Subcutaneous abdominal adipose tissue (tissue), 5 donors: Measurements from ENCODE around the gene PDCL2.

Experiments
- H3K27ac ChIP-seq: one replicate; pipeline ENCODE4 v1.7.0; 2013; ENCODE audit warnings: low read depth, mild to moderate bottlenecking, inconsistent platforms, low read length, moderate library complexity
- H3K27me3 ChIP-seq, 5 donors: one replicate each; pipeline ENCODE4 v1.7.0; 2013; ENCODE audit warnings: low read length in 5 of 5, inconsistent platforms in 1 of 5; ENCODE audit not compliant: control insufficient read depth in 5 of 5, insufficient read depth in 4 of 5
- H3K36me3 ChIP-seq, 5 donors: one replicate each; pipeline ENCODE4 v1.7.0; 2013; ENCODE audit warnings: low read length in 5 of 5; ENCODE audit not compliant: control insufficient read depth in 5 of 5, insufficient read depth in 5 of 5
- H3K4me1 ChIP-seq, 5 donors: one replicate each; pipeline ENCODE4 v1.7.0; 2013; ENCODE audit warnings: low read length in 5 of 5, mild to moderate bottlenecking in 3 of 5, moderate library complexity in 1 of 5; ENCODE audit not compliant: control insufficient read depth in 5 of 5, insufficient read depth in 5 of 5
- H3K4me3 ChIP-seq, 5 donors: one replicate each; pipeline ENCODE4 v1.7.0; 2013; ENCODE audit warnings: low read length in 5 of 5, low read depth in 1 of 5
- H3K9ac ChIP-seq, 5 donors: one replicate each; pipeline ENCODE4 v1.7.0; 2013; ENCODE audit warnings: low read length in 5 of 5, mild to moderate bottlenecking in 4 of 5, moderate library complexity in 3 of 5
- H3K9me3 ChIP-seq, 5 donors: one replicate each; pipeline ENCODE4 v1.7.0; 2013; ENCODE audit warnings: low read length in 5 of 5; ENCODE audit not compliant: control insufficient read depth in 5 of 5
- donor health status: healthy.
- donor health status: healthy.
- donor health status: healthy.
- donor health status: healthy.
- donor health status: healthy.

Gene PDCL2

DNA sequence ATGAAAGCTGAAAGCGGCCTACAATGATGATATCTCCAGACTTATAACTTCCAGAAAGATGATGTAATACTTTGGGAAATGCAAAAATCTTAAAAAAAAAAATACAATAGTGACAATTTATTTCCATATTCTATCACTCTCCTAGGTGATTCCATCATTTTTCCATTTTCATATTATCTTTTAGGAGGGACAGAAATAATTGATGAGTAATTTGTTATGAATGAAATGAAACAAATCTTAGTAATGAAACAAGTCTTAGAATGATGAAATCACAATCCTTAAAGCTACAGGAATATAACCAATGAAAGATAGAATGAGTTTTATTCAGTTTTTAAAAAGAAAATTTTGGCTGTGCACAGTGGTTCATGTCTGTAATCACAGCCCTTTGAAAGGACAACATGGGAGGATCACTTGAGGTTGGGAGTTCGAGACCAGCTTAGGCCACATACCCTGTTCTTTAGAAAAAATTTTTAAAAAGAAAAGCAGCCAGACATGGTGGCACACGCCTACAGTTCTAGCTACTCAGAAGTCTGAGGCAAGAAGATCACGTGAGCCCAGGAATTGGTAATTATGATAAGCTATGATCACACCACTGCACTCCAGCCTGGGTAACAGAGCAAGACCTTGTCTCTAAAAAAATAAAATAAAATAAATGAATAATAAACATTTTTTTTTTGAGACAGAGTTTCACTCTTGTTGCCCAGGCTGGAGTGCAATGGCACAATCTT, 67.0 kb downstream of the PDCL2 start:
- Histone ChIP-seq H3K27ac (no peak overlapping the region), H3K9me3 (no peaks in the 10 kb centered on the region), H3K4me3 (no peak overlapping the region), H3K36me3 (no peaks in the 10 kb centered on the region), H3K4me1 (peaks cover 0 to 10% (median 0%) of the 10 kb centered on the region in 5 donors), H3K27me3 (no peaks in the 10 kb centered on the region), H3K9ac (no peak overlapping the region)

DNA sequence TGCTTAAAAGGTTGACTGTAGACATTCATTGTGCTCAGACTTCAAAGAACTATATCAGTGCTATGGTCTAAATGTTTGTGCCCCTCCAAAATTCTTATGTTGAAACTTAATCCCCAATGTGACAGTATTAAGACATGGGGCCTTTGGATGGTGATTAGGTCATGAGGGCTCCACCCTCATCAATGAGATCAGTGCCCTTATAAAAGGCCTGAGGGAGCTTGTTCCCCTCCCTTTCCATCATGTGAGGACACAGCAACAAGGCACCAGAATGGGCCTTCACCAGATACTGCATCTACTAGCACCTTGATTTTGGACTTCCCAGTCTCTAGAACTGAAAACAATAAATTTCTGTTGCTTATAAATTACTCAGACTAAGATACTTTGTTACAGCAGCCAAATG, 73.6 kb downstream of the PDCL2 start:
- Histone ChIP-seq H3K4me1 (no peaks in the 10 kb centered on the region), H3K9ac (no peak overlapping the region), H3K4me3 (no peak overlapping the region), H3K27ac (no peak overlapping the region), H3K36me3 (no peaks in the 10 kb centered on the region), H3K27me3 (no peaks in the 10 kb centered on the region), H3K9me3 (no peaks in the 10 kb centered on the region)

DNA sequence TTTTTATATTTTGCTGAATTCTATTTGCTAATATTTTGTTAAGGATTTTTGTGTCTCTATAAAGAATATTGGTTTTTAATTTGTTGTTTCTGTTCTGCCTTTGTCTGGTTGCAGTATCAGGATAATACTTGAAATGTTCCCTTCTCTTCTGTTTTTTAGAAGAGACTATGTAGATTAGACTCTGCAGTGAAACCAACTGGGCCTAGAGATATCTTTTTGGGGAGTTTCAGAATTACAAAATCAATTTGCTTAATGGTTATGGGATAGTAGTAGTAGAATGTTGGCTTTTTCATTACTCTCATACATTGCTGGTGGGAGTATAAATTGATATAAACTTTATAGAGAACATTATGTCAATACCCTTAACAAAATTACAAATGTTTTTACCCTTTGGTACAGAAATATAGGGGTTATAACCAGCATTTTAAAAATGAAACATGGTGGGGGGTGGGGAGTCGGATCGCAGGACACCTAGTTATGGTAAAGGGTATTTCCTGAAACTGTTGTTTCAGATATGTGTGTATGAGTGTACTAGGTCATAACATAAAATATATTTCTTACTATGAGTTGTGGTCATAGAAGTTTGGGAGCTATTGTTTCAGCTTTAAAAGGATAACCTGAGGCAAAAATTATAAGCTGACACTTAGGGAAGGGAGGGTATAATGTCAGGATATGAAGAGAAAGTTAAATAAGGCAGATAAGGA, 74.4 kb downstream of the PDCL2 start:
- Histone ChIP-seq H3K36me3 (no peaks in the 10 kb centered on the region), H3K27ac (no peak overlapping the region), H3K4me1 (no peaks in the 10 kb centered on the region), H3K4me3 (no peak overlapping the region), H3K9me3 (no peaks in the 10 kb centered on the region), H3K27me3 (no peaks in the 10 kb centered on the region), H3K9ac (no peak overlapping the region)

DNA sequence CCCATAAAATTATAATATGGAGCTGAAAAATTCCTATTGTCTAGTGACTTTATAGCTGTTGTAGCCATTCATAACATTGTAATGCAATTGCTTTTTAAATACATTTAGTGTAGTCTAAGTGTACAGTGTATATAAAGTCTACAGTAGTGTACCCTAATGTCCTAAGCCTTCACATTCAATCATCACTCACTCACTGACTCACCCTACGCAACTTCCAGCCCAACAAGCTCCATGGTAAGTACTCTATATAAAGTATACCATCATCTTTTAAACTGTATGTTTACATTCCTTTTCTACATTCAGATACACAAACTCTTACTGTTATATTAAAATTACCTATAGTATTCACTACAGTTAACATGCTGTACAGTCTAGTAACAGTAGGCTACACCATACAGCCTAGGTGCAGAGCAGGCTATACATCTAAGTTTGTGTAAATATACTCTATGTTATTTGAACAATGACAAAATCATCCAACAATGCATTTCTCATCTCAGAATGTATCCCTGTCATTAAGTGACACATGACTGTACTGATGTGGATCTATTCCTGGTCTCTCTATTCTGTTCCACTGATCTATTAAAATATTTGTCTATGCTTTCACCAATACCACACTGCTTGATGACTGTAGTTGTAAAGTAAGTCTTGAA, 79.0 kb downstream of the PDCL2 start:
- no peak overlapping the region for H3K27ac ChIP-seq
- H3K4me1 ChIP-seq = peaks cover 0 to 2% (median 0%) of the 10 kb centered on the region in 5 donors
- no peak overlapping the region for H3K9ac ChIP-seq
- H3K4me3 ChIP-seq = no peak overlapping the region
- H3K9me3 ChIP-seq = no peaks in the 10 kb centered on the region
- H3K36me3 ChIP-seq = peaks cover 0 to 6% (median 4%) of the 10 kb centered on the region in 5 donors
- H3K27me3 ChIP-seq = no peaks in the 10 kb centered on the region

DNA sequence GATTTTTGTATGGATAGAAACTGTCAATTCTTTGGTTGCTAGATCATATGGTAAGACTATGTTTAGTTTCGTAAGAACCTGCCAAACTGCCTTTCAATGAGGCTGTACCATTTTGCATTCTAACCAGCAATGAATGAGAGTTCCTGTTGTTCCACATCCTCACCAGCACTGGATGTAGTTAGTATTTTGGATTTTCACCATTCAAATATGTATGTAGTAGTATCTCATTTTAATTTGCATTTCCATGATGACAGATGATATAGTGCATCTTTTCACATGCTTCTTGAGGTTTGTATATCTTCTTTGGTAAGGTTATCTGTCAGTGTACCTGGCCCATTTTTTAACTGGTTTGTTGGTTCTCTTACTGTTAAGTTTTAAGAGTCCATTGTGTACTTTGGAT, 80.0 kb downstream of the PDCL2 start:
- H3K9me3 ChIP-seq = no peaks in the 10 kb centered on the region
- no peak overlapping the region for H3K9ac ChIP-seq
- H3K36me3 ChIP-seq = peaks cover 0 to 10% (median 4%) of the 10 kb centered on the region in 5 donors
- no peak overlapping the region for H3K27ac ChIP-seq
- peaks cover 0 to 7% (median 2%) of the 10 kb centered on the region in 5 donors for H3K4me1 ChIP-seq
- H3K27me3 ChIP-seq = no peaks in the 10 kb centered on the region
- no peak overlapping the region for H3K4me3 ChIP-seq

DNA sequence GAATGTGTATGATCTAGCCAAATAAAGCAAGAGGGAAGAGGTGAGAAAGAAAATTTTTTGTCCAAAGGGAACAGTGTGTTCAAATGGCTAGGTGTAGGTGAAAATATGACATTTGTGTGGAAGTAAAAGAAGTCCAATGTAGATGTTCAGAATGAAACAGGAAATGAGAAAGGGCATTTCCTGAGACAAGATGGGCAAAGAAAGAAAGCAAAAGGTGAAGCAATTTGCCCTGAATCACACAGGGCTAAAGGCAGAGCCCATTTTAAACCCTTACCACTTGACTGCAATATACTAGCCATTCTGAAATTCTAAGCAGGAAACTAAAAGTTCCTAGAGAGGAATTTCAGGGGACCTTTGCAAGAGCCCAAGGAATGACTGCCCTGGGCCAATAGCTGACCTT, 81.4 kb downstream of the PDCL2 start:
- Histone ChIP-seq H3K9me3 (no peaks in the 10 kb centered on the region), H3K4me3 (no peak overlapping the region)

DNA sequence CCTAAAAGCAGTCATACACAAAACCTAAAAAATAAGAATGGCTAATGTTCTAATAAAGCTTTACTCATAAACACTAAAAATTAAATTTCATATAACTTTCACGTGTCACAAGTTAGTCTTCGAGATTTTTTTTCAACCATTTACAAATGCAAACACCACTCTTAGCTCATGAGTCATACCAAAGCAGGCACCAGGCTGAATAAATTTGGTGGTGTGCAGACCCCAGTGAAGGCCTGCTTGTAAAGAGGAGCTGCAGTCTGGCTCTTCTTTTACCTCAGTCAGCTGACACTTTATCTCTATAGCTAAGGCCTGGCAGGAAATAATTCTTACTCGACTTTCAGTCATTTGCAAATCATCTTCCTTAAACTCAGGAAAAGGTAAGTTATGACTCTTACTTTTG, 82.8 kb downstream of the PDCL2 start:
- Histone ChIP-seq H3K4me1 (peaks cover 0 to 7% (median 2%) of the 10 kb centered on the region in 5 donors), H3K27me3 (no peaks in the 10 kb centered on the region), H3K4me3 (no peak overlapping the region), H3K9me3 (no peaks in the 10 kb centered on the region), H3K27ac (no peak overlapping the region), H3K36me3 (peaks cover 0 to 10% (median 4%) of the 10 kb centered on the region in 5 donors), H3K9ac (no peak overlapping the region)

More for the DNA sequence above, 81.4 kb downstream of the PDCL2 start:
- Histone ChIP-seq H3K9ac (no peak overlapping the region), H3K27me3 (no peaks in the 10 kb centered on the region), H3K27ac (no peak overlapping the region), H3K36me3 (peaks cover 0 to 10% (median 4%) of the 10 kb centered on the region in 5 donors), H3K4me1 (peaks cover 0 to 7% (median 2%) of the 10 kb centered on the region in 5 donors)

DNA sequence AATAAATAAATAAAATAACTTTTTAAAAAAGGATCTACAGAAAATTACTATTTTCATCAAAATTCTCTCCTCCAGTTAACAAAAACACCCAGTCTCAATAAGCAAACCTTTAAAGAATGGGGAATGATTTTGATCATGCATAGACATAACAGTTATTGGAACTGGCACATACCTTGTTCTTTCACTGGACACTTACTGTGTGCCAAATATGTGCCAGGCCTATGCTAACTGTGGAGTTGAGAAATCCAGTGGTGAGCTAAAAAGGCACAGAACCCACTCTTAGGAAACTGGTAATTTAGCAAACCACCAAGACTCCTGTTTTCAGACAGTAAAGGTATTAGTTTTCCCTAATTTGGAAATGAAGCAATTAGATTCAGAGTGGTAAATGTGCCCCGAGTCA, 84.4 kb downstream of the PDCL2 start:
- peaks cover 0 to 10% (median 4%) of the 10 kb centered on the region in 5 donors for H3K36me3 ChIP-seq
- H3K27me3 ChIP-seq = no peaks in the 10 kb centered on the region
- H3K4me1 ChIP-seq = peaks cover 0 to 7% (median 2%) of the 10 kb centered on the region in 5 donors
- H3K9ac ChIP-seq = no peak overlapping the region
- no peaks in the 10 kb centered on the region for H3K9me3 ChIP-seq
- no peak overlapping the region for H3K4me3 ChIP-seq
- H3K27ac ChIP-seq = no peak overlapping the region
